DOHH2 (cell line): ENCODE measurements around the gene OR6Y1.

ENCODE experiments used
- CTCF ChIP-seq: fragments of 200-600 bp; sonication (generic); IDR thresholded peaks from one replicate; pipeline ENCODE4 v1.5.1; 2014; ENCODE audit warnings: antibody characterized with exemption, mild to moderate bottlenecking, low read depth, low read length; ENCODE audit not compliant: poor library complexity, severe bottlenecking
- EZH2phosphoT487 ChIP-seq: fragments of 200-600 bp; sonication (generic); IDR thresholded peaks from 2 replicates; pipeline ENCODE4 v1.6.1; 2017; ENCODE audit warnings: borderline replicate concordance, mild to moderate bottlenecking, antibody characterized with exemption, low read length, moderate library complexity, mixed read lengths

- TF ChIP-seq CTCF (no peak), EZH2phosphoT487 (no peak)
Observed at GRCh38 chr1:158520021-158520420, 34.2 kb downstream of the OR6Y1 start.
